GM12873 (cell line): ENCODE measurements around the gene ROR2.
A peak's percentile ranks its signal among the peaks of the same experiment; 100 is the strongest.

ENCODE experiments used
- CTCF ChIP-seq: IDR thresholded peaks from 2 replicates; pipeline ENCODE4 v1.5.1; 2012; ENCODE audit warnings: low read depth, mild to moderate bottlenecking, moderate library complexity, low read length, control low read depth; ENCODE audit not compliant: insufficient read depth; ENCODE audit errors: missing control alignments

Gene ROR2

GRCh38 chr9:91949946-91950664 lies at the start of gene ROR2:
Gene ROR2, minus strand, starts transcription at chr9:91950228.
- peak; percentile 55 for TF ChIP-seq CTCF

- no peak for TF ChIP-seq CTCF
Measured at GRCh38 chr9:91995000-91995655, 45.1 kb upstream of the ROR2 start.

- TF ChIP-seq CTCF: no peak
Measured at GRCh38 chr9:91994422-91994821, 44.4 kb upstream of the ROR2 start.

- TF ChIP-seq CTCF: no peak
Measured at GRCh38 chr9:91992461-91993041, 42.5 kb upstream of the ROR2 start.

GRCh38 chr9:91991721-91992341 lies 41.8 kb upstream of the ROR2 start:
- TF ChIP-seq CTCF: no peak

- no peak for TF ChIP-seq CTCF
Measured at GRCh38 chr9:91986248-91986647, 36.2 kb upstream of the ROR2 start.

- no peak for TF ChIP-seq CTCF
Measured at GRCh38 chr9:91985692-91986091, 35.7 kb upstream of the ROR2 start.
